GM19043 (cell line): ENCODE data around the gene PCYT2.

ENCODE experiments used
- ATAC-seq: cut with Tn5 transposase; IDR thresholded peaks from one replicate; pipeline ENCODE4 v1.9.1; 2021; ENCODE audit warnings: low read depth; ENCODE audit not compliant: unreplicated experiment

The PCYT2 gene

GRCh38 chr17:81944858-81945257 is 33.7 kb upstream of the PCYT2 start:
- no peak for ATAC-seq

GRCh38 chr17:81942167-81942553 is 31.0 kb upstream of the PCYT2 start:
- ATAC-seq: no peak

GRCh38 chr17:81941484-81942166 is 30.4 kb upstream of the PCYT2 start:
- no peak for ATAC-seq

- ATAC-seq: no peak
Observed at GRCh38 chr17:81940538-81941483, 29.6 kb upstream of the PCYT2 start.

GRCh38 chr17:81939881-81940385 is 28.7 kb upstream of the PCYT2 start:
- no peak for ATAC-seq

- ATAC-seq: no peak
Observed at GRCh38 chr17:81939218-81939617, 28.0 kb upstream of the PCYT2 start.

- ATAC-seq: no peak
Observed at GRCh38 chr17:81935709-81936084, 24.5 kb upstream of the PCYT2 start.

- no peak for ATAC-seq
Observed at GRCh38 chr17:81934850-81935708, 23.9 kb upstream of the PCYT2 start.

GRCh38 chr17:81934098-81934757 is 23.0 kb upstream of the PCYT2 start:
- ATAC-seq: no peak

- no peak for ATAC-seq
Observed at GRCh38 chr17:81933178-81933699, 22.0 kb upstream of the PCYT2 start.

GRCh38 chr17:81932333-81932983 is 21.3 kb upstream of the PCYT2 start:
- ATAC-seq: no peak

GRCh38 chr17:81931557-81932332 is 20.5 kb upstream of the PCYT2 start:
- ATAC-seq: no peak

- no peak for ATAC-seq
Observed at GRCh38 chr17:81931189-81931556, 20.0 kb upstream of the PCYT2 start.

GRCh38 chr17:81930142-81931125 is 19.2 kb upstream of the PCYT2 start:
- no peak for ATAC-seq

GRCh38 chr17:81929253-81930141 is 18.3 kb upstream of the PCYT2 start:
- no peak for ATAC-seq

- ATAC-seq: no peak
Observed at GRCh38 chr17:81928544-81929252, 17.5 kb upstream of the PCYT2 start.
